Effector CD8-positive, alpha-beta T cell (primary cell): ENCODE data around the gene CLINT1.

Experiments
- DNase-seq: peaks from one replicate; lab custom pipeline; 2025; lab: John Stamatoyannopoulos, UW

The CLINT1 gene

DNA sequence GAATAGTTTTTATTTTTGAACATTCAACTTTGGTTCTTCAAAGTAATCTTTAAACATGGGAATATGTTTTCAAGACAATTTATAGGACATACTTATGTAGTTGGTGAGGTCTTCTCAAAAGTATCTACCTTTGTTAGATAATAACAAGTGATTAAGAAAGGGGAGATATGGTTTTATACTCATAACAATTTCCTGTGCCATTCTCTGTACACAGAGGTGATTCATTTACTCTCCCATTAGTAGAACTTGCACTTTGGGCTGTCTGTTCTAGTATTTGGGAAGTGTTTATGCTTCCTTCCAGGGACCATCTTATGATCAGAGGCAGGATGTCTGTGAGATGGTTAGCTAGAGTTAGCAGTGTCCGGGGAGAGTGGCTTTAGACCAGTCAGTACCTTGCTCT, 100.2 kb downstream of the CLINT1 start:
- no peak for DNase-seq

DNA sequence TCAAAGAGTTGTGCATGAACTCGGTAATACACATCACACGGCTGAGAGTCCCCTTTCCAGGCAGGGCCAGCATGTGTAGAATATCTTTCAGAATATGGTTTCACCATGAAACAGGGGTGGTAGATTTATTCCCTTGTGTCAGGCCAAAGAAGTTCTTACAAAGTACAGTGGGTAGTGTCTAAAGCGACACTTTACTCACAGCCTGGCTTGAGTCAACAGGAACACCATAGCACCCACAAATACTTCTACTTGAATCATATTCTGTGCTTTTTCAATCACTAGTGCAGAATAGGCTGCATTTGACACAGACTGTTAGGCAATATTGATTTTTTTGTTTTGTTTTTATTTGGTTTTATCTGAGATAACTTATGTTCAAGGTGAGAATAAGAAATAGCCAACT, 102.8 kb downstream of the CLINT1 start:
- no peak for DNase-seq

DNA sequence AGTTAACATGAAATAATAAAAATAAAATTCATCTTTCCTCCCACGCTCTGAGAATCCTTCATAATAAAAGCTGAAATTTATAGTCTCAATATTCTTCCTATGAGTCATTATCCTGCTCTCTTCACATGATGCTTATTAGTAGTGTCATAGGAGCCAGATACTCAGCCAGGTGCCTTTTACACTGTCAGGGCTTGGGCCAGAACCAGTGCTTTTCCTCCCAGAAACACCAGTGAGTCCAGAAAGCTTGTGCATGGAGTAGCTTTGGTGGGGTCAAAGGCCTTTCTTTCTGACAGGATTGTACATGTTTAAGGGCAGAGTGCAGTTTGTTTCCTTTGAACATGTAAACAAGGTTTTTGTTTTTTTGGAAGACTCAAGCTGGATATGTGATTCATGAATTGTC, 108.6 kb downstream of the CLINT1 start:
- no peak for DNase-seq

DNA sequence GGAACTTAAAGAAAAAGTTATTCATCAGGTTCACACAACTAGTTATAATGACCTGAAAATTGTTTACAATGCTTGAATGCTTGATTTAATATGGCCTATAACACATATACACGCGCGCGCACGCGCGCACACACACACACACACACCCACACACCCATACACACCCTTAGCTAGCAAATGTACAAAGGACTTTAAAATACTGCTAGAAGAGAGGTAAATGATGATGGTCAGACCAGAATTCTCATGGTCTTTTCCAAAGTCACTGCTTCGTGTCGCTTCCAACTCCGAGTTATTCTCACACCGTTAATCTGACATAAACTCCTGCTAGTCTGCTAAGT, 109.5 kb downstream of the CLINT1 start:
- DNase-seq: no peak

DNA sequence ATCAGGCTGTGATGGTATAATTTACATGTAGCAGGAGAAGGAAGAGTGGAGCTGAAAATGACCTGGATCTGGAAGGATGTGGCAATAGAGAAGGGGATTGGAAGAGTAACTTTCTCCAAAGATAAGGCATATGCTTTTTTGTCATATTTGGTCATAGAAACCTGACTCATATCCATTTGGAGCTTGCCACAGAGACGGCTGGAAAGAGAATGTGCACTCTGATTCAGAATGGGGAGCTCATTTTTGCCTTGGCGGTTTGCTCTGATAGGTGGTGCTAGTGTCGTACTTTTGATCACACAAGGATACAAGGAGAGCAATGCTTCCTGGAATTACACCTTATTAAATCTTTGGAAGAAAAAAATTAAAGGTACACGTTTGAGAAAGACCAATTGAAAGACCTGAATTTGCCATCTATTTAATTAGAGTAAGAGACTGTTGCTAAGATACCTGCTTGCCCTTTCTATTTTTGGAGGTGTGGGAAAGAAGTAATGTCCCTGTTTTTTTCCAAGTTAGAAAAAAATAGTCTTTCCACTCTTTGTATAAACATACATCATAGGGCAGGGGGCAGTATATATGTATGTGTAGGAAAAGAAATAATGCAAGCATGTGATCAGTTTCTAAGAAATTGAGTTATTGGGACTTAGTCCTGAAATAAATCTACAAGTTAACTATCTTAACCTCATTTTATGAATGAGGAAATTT, 110.0 kb downstream of the CLINT1 start:
- DNase-seq: no peak

DNA sequence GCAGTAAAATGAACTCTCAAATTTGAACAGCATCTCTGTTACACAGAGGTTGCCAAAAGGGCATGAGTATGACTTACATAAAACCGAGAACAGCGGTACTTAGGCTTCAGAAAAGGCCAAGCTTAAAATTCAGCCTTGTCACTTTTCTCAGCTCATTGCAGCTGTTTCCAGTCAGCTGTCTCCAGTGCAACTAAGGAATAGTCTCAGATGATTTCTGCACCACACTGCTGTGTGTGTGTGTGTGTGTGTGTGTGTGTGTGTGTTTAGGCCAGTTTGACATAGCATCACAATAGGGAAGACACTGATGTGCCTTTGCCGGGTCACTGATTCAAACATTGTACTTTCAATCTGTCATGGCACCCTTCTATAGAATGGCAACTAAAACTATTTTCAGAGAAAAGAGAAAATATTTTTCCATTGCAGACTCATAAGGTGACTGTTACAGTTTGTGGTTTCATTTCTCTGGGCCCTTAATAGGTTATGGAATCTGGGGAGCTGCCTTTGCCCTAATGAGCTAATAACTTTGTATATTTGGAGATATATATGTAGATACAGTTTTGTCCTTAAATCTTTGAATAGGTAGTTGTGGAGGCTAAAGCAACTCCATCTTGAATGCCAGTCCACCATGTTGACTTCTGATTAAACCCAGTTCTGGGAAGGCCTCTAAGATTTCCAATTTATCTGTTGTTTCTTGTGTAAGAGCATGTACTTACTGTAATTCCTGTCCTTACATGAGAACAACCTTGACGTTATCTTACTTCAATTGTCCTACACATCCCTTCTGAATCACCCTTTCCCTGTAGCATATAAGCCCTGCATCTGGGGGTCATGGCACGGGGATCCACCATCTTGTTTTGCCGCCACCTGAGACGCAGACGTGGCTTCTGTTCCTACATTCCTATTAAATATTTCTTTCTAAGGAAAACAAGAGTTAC, 110.9 kb downstream of the CLINT1 start:
- no peak for DNase-seq

DNA sequence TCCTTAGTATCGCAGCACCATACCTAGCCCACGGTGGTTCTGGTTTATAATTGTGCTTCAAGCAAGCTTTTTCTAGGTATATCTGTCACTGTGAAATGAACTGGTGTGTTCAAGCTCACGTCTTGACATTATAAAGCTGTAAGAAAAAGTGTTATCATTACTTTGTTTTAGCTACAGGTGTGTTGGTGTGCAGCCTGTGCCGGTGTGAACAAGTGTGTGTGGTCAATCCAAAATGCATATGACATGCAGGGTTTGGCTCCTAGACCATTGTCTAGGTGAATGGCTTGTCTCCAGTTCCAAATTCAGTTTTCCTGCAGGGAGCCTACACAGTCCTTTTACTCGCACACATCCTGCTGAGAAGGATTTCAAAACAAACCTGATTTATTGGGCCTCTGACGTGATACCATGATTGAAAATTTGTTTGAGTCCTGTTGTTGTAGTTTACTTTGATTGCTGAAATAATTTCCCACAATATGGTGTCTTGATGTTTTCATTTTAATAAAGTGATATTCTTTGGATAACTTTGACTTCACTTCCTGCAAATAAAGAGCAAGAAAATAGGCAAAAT, 111.7 kb downstream of the CLINT1 start:
- no peak for DNase-seq

DNA sequence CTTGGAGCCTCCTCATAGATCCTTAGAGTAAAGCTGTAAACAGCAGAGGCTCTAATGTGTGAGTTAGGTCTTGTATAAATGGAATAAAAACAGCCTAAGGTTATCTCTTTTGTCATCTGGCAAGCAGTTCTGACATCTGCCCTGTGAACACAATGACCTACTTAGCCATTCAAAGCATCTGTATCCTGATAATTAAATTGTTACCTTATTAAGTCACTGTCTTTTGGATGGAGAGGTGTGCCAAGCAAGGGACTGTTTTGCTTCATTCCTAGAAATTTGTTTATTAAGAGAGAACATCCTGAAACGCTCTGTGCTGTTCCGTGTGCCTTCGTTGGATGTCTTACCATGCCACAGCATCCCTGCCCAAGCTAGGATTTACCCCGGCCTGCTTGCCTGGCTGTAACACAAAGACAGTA, 113.9 kb downstream of the CLINT1 start:
- DNase-seq: no peak

DNA sequence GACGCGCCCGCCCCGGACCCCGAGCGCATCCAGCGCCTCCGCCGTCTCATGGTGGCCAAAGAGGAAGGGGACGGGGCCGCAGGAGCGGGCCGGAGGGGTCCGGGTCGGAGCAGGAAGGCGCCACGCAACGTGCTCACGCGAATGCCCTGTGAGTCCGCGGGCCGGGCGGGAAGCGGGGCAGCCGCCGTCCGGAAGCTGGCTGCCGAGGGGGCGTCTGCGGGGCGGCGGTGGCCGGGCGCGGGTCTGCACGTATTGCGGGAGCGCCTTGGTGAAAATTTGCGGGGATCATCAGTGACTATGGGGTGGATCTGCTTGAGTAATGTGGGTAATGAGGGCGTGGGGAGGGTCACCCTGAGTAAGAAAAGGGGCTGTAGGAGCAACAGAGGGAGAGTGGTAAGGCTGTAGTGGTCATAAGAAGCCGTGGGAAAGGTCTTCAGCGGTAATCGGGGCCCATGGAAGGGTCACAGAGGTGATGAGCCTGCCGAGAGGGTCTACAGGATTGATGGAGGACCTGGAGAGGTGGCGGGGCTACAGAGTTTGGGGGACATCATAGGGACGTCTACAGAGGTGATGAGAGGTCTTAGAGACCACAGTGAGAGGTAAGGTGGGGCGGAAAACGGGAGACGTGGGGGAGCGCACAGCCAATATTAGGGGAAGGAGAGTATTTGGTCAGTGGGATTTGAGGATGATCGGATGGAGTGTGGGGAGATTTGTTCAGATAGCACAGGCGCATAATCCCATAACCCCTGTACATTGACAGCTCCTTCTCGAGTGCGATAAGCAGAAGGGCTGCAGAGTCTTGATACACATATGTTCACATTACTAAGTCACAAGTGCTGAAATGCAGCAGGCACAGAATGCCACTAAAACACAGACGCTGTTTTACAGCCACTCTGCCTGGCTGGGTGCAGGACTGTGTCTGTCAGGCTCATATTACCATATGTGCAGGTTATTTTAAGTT, 114.6 kb downstream of the CLINT1 start:
- DNase-seq: peak; percentile 5

DNA sequence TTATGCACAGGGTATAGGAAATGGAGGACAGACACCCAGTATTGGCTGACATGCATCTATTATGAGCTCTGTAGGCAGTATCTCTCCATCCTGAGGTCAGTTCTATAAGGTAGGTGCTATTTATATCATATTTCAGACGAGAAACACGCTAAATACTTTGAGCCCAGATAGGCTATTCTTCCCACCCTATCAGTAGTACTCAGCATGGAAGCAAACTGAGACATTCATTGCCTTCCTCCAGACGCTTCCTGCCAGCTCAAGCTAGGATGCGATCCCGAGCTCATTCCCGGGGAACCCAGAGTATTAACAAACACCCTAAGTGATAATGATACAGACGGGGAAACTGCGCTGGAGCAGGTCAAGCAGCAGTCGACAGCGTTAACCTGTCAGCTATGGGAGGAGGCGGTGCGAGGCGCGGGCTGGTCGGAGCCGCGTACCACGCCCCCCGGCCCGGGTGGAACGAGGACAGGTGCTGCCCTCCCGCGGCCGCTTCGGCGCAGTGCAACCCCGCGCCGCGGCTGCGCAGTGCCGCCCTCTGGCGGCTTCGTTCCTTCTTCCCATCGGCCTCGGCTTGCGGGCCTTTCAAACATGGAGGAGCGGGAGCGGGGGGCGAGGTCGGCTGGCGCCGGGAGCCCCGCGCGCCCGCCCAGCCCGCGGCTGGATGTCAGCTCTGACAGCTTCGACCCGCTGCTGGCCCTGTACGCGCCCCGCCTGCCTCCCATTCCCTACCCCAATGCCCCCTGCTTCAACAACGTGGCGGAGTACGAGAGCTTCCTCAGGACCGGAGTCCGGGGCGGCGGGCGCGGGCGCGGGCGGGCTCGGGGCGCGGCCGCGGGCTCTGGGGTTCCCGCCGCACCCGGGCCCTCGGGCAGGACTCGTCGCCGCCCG, 115.5 kb downstream of the CLINT1 start, which contains the start of gene LSM11:
TSS of gene LSM11 (plus strand) at position 550 of the 888 bp plus-strand sequence. CDS start at position 589, 39 bp downstream.
- DNase-seq: peak; percentile 85

DNA sequence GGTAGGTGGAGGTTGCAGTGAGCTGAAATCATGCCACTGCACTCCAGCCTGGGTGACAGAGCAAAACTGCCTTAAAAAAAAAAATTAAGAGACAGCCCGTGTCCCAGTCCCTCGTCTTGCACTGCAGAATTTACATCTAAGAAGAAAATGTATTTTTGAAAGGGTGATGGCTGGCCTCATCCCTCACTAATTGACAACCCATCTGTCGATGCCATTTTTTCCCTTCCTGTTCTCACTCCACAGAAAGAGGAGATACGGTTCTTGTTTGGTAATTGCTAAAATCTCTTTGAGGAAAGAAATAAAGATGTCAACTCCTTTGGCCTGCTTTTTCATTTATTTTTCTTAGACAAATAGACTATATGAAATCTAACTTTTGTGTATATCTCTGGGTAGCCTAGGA, 117.8 kb downstream of the CLINT1 start:
- DNase-seq: no peak

DNA sequence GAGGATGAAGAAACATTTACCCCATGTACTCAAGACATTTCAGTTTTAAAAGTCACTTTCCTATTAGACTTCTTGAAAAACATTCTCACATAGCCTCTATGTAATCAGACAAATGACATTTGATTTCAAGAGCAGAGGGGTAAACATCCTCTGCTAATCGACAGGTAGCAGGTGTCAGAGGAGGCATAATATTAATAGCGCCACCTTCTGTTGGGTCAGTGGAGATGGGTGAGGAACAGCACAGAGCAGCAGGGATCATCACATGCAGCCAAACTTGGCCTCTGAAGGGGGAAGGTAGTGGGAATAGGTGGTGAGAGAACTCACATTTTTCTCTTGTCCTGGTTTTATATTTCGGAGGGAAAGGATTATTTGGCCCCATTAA, 118.7 kb downstream of the CLINT1 start:
- DNase-seq: no peak

DNA sequence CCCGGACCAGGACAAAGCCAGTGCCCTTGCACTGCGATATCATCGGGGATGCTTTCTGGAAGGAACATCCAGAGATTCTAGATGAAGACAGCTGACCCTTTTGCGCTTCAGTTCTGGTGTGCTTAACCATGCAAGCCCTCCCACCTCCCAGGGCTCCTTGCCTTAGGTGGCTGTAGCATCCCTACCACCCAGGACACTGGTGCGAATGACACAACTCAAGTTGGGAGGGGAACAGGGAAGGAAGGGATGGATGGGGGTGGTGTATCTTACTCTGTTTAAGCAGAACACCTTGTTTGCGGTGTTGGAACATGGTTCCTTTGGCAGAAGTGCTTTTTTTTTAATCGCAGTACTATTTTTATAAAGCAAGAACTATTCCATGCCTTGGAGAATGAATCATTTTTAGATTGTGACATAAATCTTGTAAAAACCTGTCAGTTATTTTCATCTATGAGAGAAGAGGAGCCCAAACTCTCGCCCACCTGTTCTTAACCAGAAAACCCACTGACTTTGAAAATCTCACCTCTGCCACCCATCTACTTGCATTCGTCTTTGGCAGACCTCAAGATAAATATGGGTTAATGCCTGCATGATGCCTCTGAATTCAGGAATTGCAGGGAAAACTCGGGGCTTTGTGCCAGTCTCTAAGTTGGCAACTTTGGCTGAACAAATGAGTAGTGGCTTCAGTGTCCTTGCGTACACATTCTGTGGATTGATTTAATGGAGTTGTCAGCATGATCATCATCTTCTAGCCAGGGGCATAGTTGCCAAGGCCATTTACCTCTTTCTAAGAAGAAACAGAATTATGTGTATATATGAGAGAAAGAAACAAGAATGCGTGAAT, 119.3 kb downstream of the CLINT1 start:
- DNase-seq: no peak

DNA sequence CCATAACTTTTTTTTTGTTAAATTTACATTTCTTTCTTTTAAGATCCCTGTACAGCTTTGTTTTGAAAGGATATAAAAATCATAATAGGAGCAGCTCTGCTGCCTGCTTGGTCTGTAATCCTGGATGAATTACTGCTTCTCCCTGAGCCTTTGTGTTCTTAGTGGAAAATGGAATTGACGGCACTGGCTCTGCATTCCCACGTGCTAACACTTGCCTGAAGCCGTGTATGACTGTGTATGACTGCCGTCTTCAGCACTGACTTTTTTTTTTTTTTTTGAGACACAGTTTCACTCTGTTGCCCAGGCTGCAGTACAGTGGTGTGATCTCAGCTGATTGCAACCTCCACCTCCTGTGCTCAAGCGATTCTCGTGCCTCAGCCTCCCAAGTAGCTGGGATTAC, 123.0 kb downstream of the CLINT1 start:
- no peak for DNase-seq
